K562 (cell line): Measurements from ENCODE around the gene DBNDD1. TPM values are rescaled to one million over a fixed set of nuclear protein-coding genes. Genes with fewer than 3 reads are reported as not detected.

Experiments
- FOXJ2 ChIP-seq: fragments of 200-800 bp; sonication (Bioruptor generic); IDR thresholded peaks from 2 replicates; pipeline ENCODE4 v1.6.1; 2016; ENCODE audit warnings: missing genetic modification characterization, missing compliant biosample characterization
- GMEB1 ChIP-seq: fragments of 250-450 bp; sonication (Bioruptor Pico); IDR thresholded peaks from 2 replicates; pipeline ENCODE4 v1.4.0; 2020; ENCODE audit warnings: mild to moderate bottlenecking
- HDAC1 ChIP-seq, 2 experiments: fragments of 450-650 bp; IDR thresholded peaks; 2 replicates each; pipeline ENCODE4 v1.6.1; 2016 to 2017; ENCODE audit warnings: inconsistent platforms in 1 of 2, mild to moderate bottlenecking in 1 of 2, moderate library complexity in 1 of 2
- L3MBTL2 ChIP-seq: fragments of 450-650 bp; IDR thresholded peaks from 2 replicates; pipeline ENCODE4 v1.6.1; 2016; ENCODE audit warnings: mild to moderate bottlenecking, moderate library complexity
- MTA2 ChIP-seq: fragments of 450-650 bp; IDR thresholded peaks from 2 replicates; pipeline ENCODE4 v1.6.1; 2016; ENCODE audit warnings: low read depth
- NR4A1 ChIP-seq, 2 experiments: fragments of 250-450 bp in 1 of 2; fragments of 450-650 bp in 1 of 2; sonication (Bioruptor Pico) in 1 of 2; IDR thresholded peaks; 2 replicates each; pipeline versions ENCODE4 v1.4.0 to v1.6.1; 2016 to 2020; ENCODE audit warnings: mild to moderate bottlenecking in 2 of 2, missing compliant biosample characterization in 1 of 2, missing genetic modification characterization in 1 of 2, moderate library complexity in 1 of 2
- PHTF2 ChIP-seq: fragments of 250-450 bp; sonication (Bioruptor Pico); IDR thresholded peaks from 2 replicates; pipeline ENCODE4 v1.5.0; 2021; ENCODE audit warnings: mild to moderate bottlenecking
- POU5F1 ChIP-seq: fragments of 150-350 bp; IDR thresholded peaks from 2 replicates; pipeline ENCODE4 v1.6.1; 2014; ENCODE audit warnings: borderline replicate concordance, low read length, low read depth, mild to moderate bottlenecking; ENCODE audit not compliant: partially characterized antibody
- PRPF4 ChIP-seq: fragments of 200-400 bp; formaldehyde crosslinking; IDR thresholded peaks from one replicate; pipeline ENCODE4 v1.6.1; 2017; ENCODE audit warnings: low read length, low read depth, mild to moderate bottlenecking; ENCODE audit not compliant: insufficient read depth, poor library complexity, severe bottlenecking
- RFX7 ChIP-seq: fragments of 250-450 bp; sonication (Bioruptor Pico); IDR thresholded peaks from 2 replicates; pipeline ENCODE4 v1.5.1; 2021; ENCODE audit warnings: mild to moderate bottlenecking
- RNF2 ChIP-seq: sonication (generic); IDR thresholded peaks from 2 replicates; pipeline ENCODE4 v1.6.1; 2016
- SMAD3 ChIP-seq: fragments of 450-650 bp; formaldehyde crosslinking; conservative IDR thresholded peaks from 2 replicates; pipeline ENCODE4 v1.4.0; 2020; ENCODE audit warnings: mild to moderate bottlenecking
- SREBF1 ChIP-seq: fragments of 150-350 bp; IDR thresholded peaks from 2 replicates; pipeline ENCODE4 v1.6.1; 2014; ENCODE audit warnings: antibody characterized with exemption, low read depth, low read length, borderline replicate concordance
- TARDBP ChIP-seq: fragments of 450-650 bp; IDR thresholded peaks from 2 replicates; pipeline ENCODE4 v1.6.1; 2016
- USF1 ChIP-seq: sonication (generic); formaldehyde crosslinking; IDR thresholded peaks from 2 replicates; pipeline ENCODE4 v1.9.0; 2022; ENCODE audit warnings: mild to moderate bottlenecking, missing genetic modification reagents
- ZBTB7A ChIP-seq: IDR thresholded peaks from 2 replicates; pipeline ENCODE4 v1.6.1; 2011; ENCODE audit warnings: low read depth, mild to moderate bottlenecking, low read length, moderate library complexity, borderline replicate concordance; ENCODE audit not compliant: control insufficient read depth
- ZNF253 ChIP-seq: fragments of 250-450 bp; sonication (Bioruptor Pico); conservative IDR thresholded peaks from 2 replicates; pipeline ENCODE4 v1.6.1; 2021; ENCODE audit warnings: mild to moderate bottlenecking
- ZNF766 ChIP-seq: fragments of 200-800 bp; sonication (Bioruptor generic); conservative IDR thresholded peaks from 2 replicates; pipeline ENCODE4 v1.6.1; 2016; ENCODE audit warnings: missing genetic modification characterization, missing compliant biosample characterization
- polyA plus RNA-seq, 8 experiments: library from polyadenylated mRNA; depleted of rRNA in 4 of 8; stranded (reverse) in 5 of 8; unstranded in 3 of 8; fragments of >200 nt; fragmentation: Nextera tagmentation in 2 of 8; fragmentation: Illumina TruSeq in 1 of 8; extraction: Ambion mirVana in 2 of 8; extraction: Trizol in 1 of 8; gene quantifications; 2 replicates each; pipeline versions ENCODE4 v1.2.1 to v1.2.3, GENCODE V29; 2011 to 2014; ENCODE audit warnings: inconsistent platforms in 1 of 8, missing spikeins in 1 of 8
- total RNA-seq, 7 experiments: library from RNA; depleted of rRNA in 6 of 7; stranded (reverse); fragments of >200 nt in 6 of 7; fragmentation: Illumina TruSeq in 2 of 7; extraction: Trizol in 2 of 7; gene quantifications; 2 replicates each; pipeline versions ENCODE4 v1.2.1 to v1.2.3, GENCODE V29; 2011 to 2021; ENCODE audit warnings: low replicate concordance in 1 of 7
- TF ChIP-seq, protein P1 (sequence below), 2 experiments: IDR thresholded peaks in 1 of 2; conservative IDR thresholded peaks in 1 of 2; 2 replicates each; pipeline ENCODE4 v1.6.1; 2016; ENCODE audit warnings: low read depth in 2 of 2, mild to moderate bottlenecking in 1 of 2, missing compliant biosample characterization in 1 of 2, missing genetic modification characterization in 1 of 2, moderate library complexity in 1 of 2
- TF ChIP-seq, protein P2 (sequence below): fragments of 200-800 bp; sonication (Bioruptor generic); IDR thresholded peaks from 2 replicates; pipeline ENCODE4 v1.6.1; 2017; ENCODE audit warnings: missing genetic modification characterization, missing compliant biosample characterization

DBNDD1 gene
- total and polyA plus RNA-seq, 9 of the 15 experiments (the other 6 are each of a cell fraction or from before 2014, with no cell fraction given), result 0.55 to 13.0 (median 5.8) TPM

DNA sequence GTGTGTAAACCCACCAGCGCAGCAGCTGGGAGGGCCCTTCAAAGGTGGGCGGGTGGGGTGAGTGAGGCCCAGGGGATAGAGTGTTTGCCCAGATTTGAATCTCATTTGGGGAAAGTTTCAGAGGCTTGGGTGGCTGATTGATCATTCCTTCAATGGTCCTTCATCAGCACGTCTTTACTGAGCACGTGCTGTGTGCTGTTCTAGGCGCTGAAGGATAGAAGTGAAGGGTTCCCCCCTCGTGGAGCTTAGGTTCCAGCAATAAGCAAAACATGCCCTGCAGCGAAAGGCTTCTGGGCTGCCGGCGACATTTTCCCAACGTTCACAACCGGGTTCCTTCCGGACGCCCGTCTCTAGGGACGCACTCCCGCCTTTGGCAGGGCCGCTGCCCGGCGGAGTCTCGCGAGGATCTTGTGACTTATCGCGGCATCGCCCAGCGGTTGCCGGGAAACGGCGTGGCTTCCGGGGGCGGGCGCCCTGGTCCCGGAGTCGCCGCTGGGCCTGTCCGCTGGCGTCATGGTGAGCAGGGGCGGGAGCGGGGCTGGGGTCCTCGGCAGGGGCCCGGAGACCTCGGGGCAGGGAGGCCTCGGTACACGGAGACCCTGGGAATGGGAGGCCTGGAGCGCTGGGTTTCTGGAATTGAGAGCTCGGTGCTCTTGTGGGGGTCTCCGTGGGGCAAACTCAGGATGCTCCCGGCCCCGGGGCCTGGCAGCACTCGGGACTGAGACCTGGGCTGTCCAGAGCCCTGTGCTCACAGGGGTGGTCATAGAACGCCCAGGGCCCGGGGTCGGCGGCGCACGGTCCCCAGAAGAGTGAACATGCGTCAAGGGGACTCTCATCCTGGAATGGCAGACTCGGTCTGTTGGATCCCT lies 3.2 kb upstream of the DBNDD1 start (continued):
- peak; percentile 87; the same call in 1 of the 2 replicates for TF ChIP-seq ZBTB7A
- no peak for TF ChIP-seq POU5F1
- TF ChIP-seq SREBF1, result no peak
- TF ChIP-seq FOXJ2 (tag), result no peak
- TF ChIP-seq RFX7, result no peak
- no peak for TF ChIP-seq NR4A1 (CRISPR knock-in tag; IDR thresholded peaks at IDR 0.05)
- TF ChIP-seq NR4A1 (tag; IDR thresholded peaks at IDR 0.05), result 0 out of 2 replicates have a peak, but pooled peaks have one; percentile 62
- TF ChIP-seq RNF2, result peak; percentile 73; the same call in 1 of the 2 replicates
- TF ChIP-seq PHTF2, result no peak
- no peak for TF ChIP-seq MTA2
- TF ChIP-seq SMAD3 (CRISPR knock-in tag), result 0 out of 2 replicates have a peak, but pooled peaks have one; percentile 34
- peak; percentile 99 for TF ChIP-seq L3MBTL2
- TF ChIP-seq USF1 (CRISPR knock-in tag), result no peak; the same call in 1 of the 2 replicates
- TF ChIP-seq HDAC1 (IDR thresholded peaks at IDR 0.05), result peak in 1 of 2 experiments; percentile 61; a peak in 2 of 4 replicates
- no peak for TF ChIP-seq ZNF253 (CRISPR knock-in tag)
- TF ChIP-seq, protein P1, sequence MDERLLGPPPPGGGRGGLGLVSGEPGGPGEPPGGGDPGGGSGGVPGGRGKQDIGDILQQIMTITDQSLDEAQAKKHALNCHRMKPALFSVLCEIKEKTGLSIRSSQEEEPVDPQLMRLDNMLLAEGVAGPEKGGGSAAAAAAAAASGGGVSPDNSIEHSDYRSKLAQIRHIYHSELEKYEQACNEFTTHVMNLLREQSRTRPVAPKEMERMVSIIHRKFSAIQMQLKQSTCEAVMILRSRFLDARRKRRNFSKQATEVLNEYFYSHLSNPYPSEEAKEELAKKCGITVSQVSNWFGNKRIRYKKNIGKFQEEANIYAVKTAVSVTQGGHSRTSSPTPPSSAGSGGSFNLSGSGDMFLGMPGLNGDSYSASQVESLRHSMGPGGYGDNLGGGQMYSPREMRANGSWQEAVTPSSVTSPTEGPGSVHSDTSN (CRISPR knock-in tag; IDR thresholded peaks at IDR 0.05; ENCODE audit: low read depth), result no peak
- TF ChIP-seq, protein P1 (tag; conservative IDR thresholded peaks at IDR 0.05; ENCODE audit: low read depth), result no peak
- TF ChIP-seq ZNF766, result peak; percentile 63; the same call in 1 of the 2 replicates
- TF ChIP-seq, protein P2, sequence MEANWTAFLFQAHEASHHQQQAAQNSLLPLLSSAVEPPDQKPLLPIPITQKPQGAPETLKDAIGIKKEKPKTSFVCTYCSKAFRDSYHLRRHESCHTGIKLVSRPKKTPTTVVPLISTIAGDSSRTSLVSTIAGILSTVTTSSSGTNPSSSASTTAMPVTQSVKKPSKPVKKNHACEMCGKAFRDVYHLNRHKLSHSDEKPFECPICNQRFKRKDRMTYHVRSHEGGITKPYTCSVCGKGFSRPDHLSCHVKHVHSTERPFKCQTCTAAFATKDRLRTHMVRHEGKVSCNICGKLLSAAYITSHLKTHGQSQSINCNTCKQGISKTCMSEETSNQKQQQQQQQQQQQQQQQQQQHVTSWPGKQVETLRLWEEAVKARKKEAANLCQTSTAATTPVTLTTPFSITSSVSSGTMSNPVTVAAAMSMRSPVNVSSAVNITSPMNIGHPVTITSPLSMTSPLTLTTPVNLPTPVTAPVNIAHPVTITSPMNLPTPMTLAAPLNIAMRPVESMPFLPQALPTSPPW (CRISPR knock-in tag), result peak; percentile 73
- no peak for TF ChIP-seq TARDBP
- no peak for TF ChIP-seq GMEB1 (CRISPR knock-in tag)
- TF ChIP-seq PRPF4, result no peak
